NCI-H187 (cell line): ENCODE measurements around the gene LOXHD1.

Experiments used
- DNase-seq, 2 experiments: peaks; one replicate each; lab custom pipeline; 2025; lab: John Stamatoyannopoulos, UW

Gene LOXHD1

GRCh38 chr18:46445522-46446313 is 211.3 kb downstream of the LOXHD1 start:
- no peak for DNase-seq

- no peak for DNase-seq
These were observed 218.0 kb downstream of the LOXHD1 start for GRCh38 chr18:46439037-46439436.

- DNase-seq, result no peak
These were observed 220.0 kb downstream of the LOXHD1 start for GRCh38 chr18:46437061-46437460.

GRCh38 chr18:46436621-46437020 is 220.4 kb downstream of the LOXHD1 start:
- no peak for DNase-seq

- DNase-seq, result no peak
These were observed 222.0 kb downstream of the LOXHD1 start for GRCh38 chr18:46435031-46435430.

GRCh38 chr18:46434629-46435028 is 222.4 kb downstream of the LOXHD1 start:
- no peak for DNase-seq

GRCh38 chr18:46433121-46433826 is 223.7 kb downstream of the LOXHD1 start:
- DNase-seq, result no peak

GRCh38 chr18:46431522-46432171 is 225.4 kb downstream of the LOXHD1 start:
- no peak for DNase-seq

GRCh38 chr18:46429649-46430224 is 227.3 kb downstream of the LOXHD1 start:
- DNase-seq, result no peak

GRCh38 chr18:46429130-46429529 is 227.9 kb downstream of the LOXHD1 start:
- DNase-seq, result no peak

- no peak for DNase-seq
These were observed 228.7 kb downstream of the LOXHD1 start for GRCh38 chr18:46428368-46428767.

GRCh38 chr18:46427216-46427995 is 229.6 kb downstream of the LOXHD1 start:
- no peak for DNase-seq
